ENCODE results near the gene TPPP2. TPM values are rescaled to one million over a fixed set of nuclear protein-coding genes. Genes with fewer than 3 reads are reported as not detected.

TPPP2 gene
- total and polyA plus RNA-seq, 4 donors = 1.5 to 5.9 (median 1.6) TPM

GRCh38 chr14:20996521-20996920 lies 33.5 kb upstream of the TPPP2 start:
- Histone ChIP-seq H3K9me3 (ENCODE audit: control insufficient read depth in 4 of 4, low read length in 3 of 4) (no peaks in the 10 kb centered on the region), H3K27me3 (ENCODE audit: control insufficient read depth in 4 of 4, insufficient read depth in 4 of 4, low read length in 3 of 4) (no peaks in the 10 kb centered on the region), H3K36me3 (ENCODE audit: control insufficient read depth in 4 of 4, insufficient read depth in 3 of 4, low read depth in 1 of 4, low read length in 3 of 4) (peaks cover 14 to 54% (median 48%) of the 10 kb centered on the region in 4 donors), H3K4me3 (ENCODE audit: low read depth in 1 of 3, low read length in 3 of 3) (no peak overlapping the region), H3K9ac (ENCODE audit: low read depth in 1 of 2, low read length in 2 of 2) (no peak overlapping the region), H3K27ac (ENCODE audit: low read depth in 1 of 2, low read length in 2 of 2) (no peak overlapping the region), H3K4me1 (ENCODE audit: control insufficient read depth in 4 of 4, insufficient read depth in 4 of 4, low read length in 3 of 4) (no peaks in the 10 kb centered on the region)
- TF ChIP-seq FOXA1 (IDR thresholded peaks at IDR 0.05) (no peak), YY1 (IDR thresholded peaks at IDR 0.05) (no peak)
- WGBS = 89% methylated on average over 14 of the region's 14 CpGs
- DNase-seq (ENCODE audit: low spot score) = no peak

GRCh38 chr14:20997115-20997514 lies 32.9 kb upstream of the TPPP2 start:
- TF ChIP-seq YY1 (IDR thresholded peaks at IDR 0.05) (no peak), REST (IDR thresholded peaks at IDR 0.05) (no peak), TAF1 (conservative IDR thresholded peaks at IDR 0.05) (no peak), JUND (IDR thresholded peaks at IDR 0.05) (no peak), ZBTB33 (IDR thresholded peaks at IDR 0.05) (no peak), MAX (IDR thresholded peaks at IDR 0.05) (no peak), HNF4A (conservative IDR thresholded peaks at IDR 0.05) (no peak), HNF4G (IDR thresholded peaks at IDR 0.05) (no peak), RAD21 (IDR thresholded peaks at IDR 0.05) (no peak), RXRA (IDR thresholded peaks at IDR 0.05) (no peak), FOXA1 (IDR thresholded peaks at IDR 0.05) (no peak)
- H3K9me3 ChIP-seq (ENCODE audit: control insufficient read depth in 4 of 4, low read length in 3 of 4) = no peaks in the 10 kb centered on the region
- no peak overlapping the region for H3K9ac ChIP-seq (ENCODE audit: low read depth in 1 of 2, low read length in 2 of 2)
- H3K27ac ChIP-seq (ENCODE audit: low read depth in 1 of 2, low read length in 2 of 2) = no peak overlapping the region
- H3K27me3 ChIP-seq (ENCODE audit: control insufficient read depth in 4 of 4, insufficient read depth in 4 of 4, low read length in 3 of 4) = no peaks in the 10 kb centered on the region
- H3K36me3 ChIP-seq (ENCODE audit: control insufficient read depth in 4 of 4, insufficient read depth in 3 of 4, low read depth in 1 of 4, low read length in 3 of 4) = peaks cover 14 to 53% (median 46%) of the 10 kb centered on the region in 4 donors
- DNase-seq (ENCODE audit: low spot score) = no peak
- no peaks in the 10 kb centered on the region for H3K4me1 ChIP-seq (ENCODE audit: control insufficient read depth in 4 of 4, insufficient read depth in 4 of 4, low read length in 3 of 4)
- no peak overlapping the region for H3K4me3 ChIP-seq (ENCODE audit: low read depth in 1 of 3, low read length in 3 of 3)
- WGBS = 57% methylated on average over 4 of the region's 4 CpGs

- H3K4me1 ChIP-seq (ENCODE audit: control insufficient read depth in 4 of 4, insufficient read depth in 4 of 4, low read length in 3 of 4) = no peaks in the 10 kb centered on the region
- no peak overlapping the region for H3K4me3 ChIP-seq (ENCODE audit: low read depth in 1 of 3, low read length in 3 of 3)
- peaks cover 14 to 49% (median 42%) of the 10 kb centered on the region in 4 donors for H3K36me3 ChIP-seq (ENCODE audit: control insufficient read depth in 4 of 4, insufficient read depth in 3 of 4, low read depth in 1 of 4, low read length in 3 of 4)
- no peak for DNase-seq (ENCODE audit: low spot score)
- H3K9me3 ChIP-seq (ENCODE audit: control insufficient read depth in 4 of 4, low read length in 3 of 4) = no peaks in the 10 kb centered on the region
- no peak overlapping the region for H3K27ac ChIP-seq (ENCODE audit: low read depth in 1 of 2, low read length in 2 of 2)
- 75% methylated on average over 6 of the region's 6 CpGs for WGBS
- no peaks in the 10 kb centered on the region for H3K27me3 ChIP-seq (ENCODE audit: control insufficient read depth in 4 of 4, insufficient read depth in 4 of 4, low read length in 3 of 4)
- H3K9ac ChIP-seq (ENCODE audit: low read depth in 1 of 2, low read length in 2 of 2) = no peak overlapping the region
- no peak for TF ChIP-seq REST (IDR thresholded peaks at IDR 0.05)
- no peak for TF ChIP-seq RAD21 (IDR thresholded peaks at IDR 0.05)
- no peak for TF ChIP-seq NR2F2 (IDR thresholded peaks at IDR 0.05)
- TF ChIP-seq FOXA2 (IDR thresholded peaks at IDR 0.05) = no peak
- no peak for TF ChIP-seq TAF1 (conservative IDR thresholded peaks at IDR 0.05)
- TF ChIP-seq CTCF (IDR thresholded peaks at IDR 0.05; ENCODE audit: low read depth, low read length, missing input control) = no peak
- TF ChIP-seq RXRA (IDR thresholded peaks at IDR 0.05) = no peak
- no peak for TF ChIP-seq SP1 (IDR thresholded peaks at IDR 0.05)
- TF ChIP-seq EGR1 (IDR thresholded peaks at IDR 0.05; ENCODE audit: low read depth in 2 of 2) = no peak
- no peak for TF ChIP-seq ATF3 (IDR thresholded peaks at IDR 0.05)
- TF ChIP-seq HNF4A (conservative IDR thresholded peaks at IDR 0.05) = no peak
- TF ChIP-seq YY1 (IDR thresholded peaks at IDR 0.05) = no peak
These were observed 32.5 kb upstream of the TPPP2 start for GRCh38 chr14:20997564-20997963.

Measured in liver (tissue), 9 donors.